Ishikawa (cell line): ENCODE results near the gene PPP1R13B.

Source experiments
- CEBPB ChIP-seq: IDR thresholded peaks from 2 replicates; pipeline ENCODE4 v1.6.1; 2012
- CREB1 ChIP-seq: IDR thresholded peaks from 2 replicates; pipeline ENCODE4 v1.6.1; 2012; ENCODE audit warnings: low read depth
- EP300 ChIP-seq: IDR thresholded peaks from 2 replicates; pipeline ENCODE4 v1.6.1; 2012; ENCODE audit warnings: borderline replicate concordance
- FOXM1 ChIP-seq: IDR thresholded peaks from 2 replicates; pipeline ENCODE4 v1.6.1; 2012; ENCODE audit warnings: low read depth, borderline replicate concordance
- MAX ChIP-seq: IDR thresholded peaks from 2 replicates; pipeline ENCODE4 v1.6.1; 2012
- REST ChIP-seq: IDR thresholded peaks from 2 replicates; pipeline ENCODE4 v1.6.1; 2012; ENCODE audit warnings: low read depth, mild to moderate bottlenecking
- TAF1 ChIP-seq: IDR thresholded peaks from 2 replicates; pipeline ENCODE4 v1.6.1; 2012; ENCODE audit warnings: low read depth, mild to moderate bottlenecking
- TCF12 ChIP-seq: IDR thresholded peaks from 2 replicates; pipeline ENCODE4 v1.6.1; 2012; ENCODE audit warnings: low read depth
- TEAD4 ChIP-seq: IDR thresholded peaks from 2 replicates; pipeline ENCODE4 v1.6.1; 2012
- USF1 ChIP-seq: IDR thresholded peaks from 2 replicates; pipeline ENCODE4 v1.6.1; 2012
- YY1 ChIP-seq: IDR thresholded peaks from 2 replicates; pipeline ENCODE4 v1.6.1; 2012; ENCODE audit warnings: low read depth

DNA sequence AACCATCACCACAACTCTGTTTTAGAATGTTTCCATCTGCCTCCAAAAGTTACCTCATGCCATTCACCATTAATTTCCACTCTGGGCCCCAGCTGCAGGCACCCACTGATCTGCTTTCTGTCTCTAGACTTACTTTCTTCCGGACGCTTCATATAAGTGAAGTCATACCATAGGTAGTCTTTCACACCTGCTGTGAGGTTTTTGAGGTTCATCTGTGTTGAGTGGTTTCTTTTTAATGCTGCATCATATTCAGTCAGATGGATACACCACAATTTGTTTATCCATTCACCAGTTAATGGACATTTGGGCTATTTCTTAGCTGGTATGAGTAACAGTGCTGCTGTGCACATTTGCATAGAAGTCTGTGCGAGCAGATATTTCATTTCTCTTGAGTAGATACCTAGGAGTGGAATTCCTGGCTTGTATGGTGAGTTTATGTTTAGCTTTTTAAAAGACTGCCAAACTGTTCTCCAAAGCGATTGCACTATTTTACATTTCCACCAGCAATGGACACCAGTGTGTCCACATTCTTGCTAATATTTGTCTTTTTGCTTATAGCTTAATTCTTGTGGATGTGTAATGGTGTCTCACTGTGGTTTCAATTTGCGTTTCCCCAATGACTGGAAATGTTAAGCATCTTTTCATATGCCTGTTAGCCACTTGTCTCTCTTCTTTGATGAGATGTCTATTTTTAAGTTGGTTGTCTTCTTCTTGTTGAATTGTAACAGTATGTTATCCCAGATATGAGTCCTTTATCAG, 83.5 kb downstream of the PPP1R13B start:
- TF ChIP-seq CEBPB (no peak), YY1 (no peak), CREB1 (no peak), REST (no peak), TCF12 (no peak), EP300 (no peak), USF1 (no peak), TEAD4 (no peak), MAX (no peak), FOXM1 (no peak), TAF1 (no peak)
